Neural progenitor cell (in vitro differentiated cells): ENCODE results near the gene MTRFR. TPM values are rescaled to one million over a fixed set of nuclear protein-coding genes. Genes with fewer than 3 reads are reported as not detected.

Experiments used
- DNase-seq: peaks from one replicate; pipeline ENCODE4 v3.0.0-alpha.2; 2016; ENCODE audit warnings: low spot score
- H2AFZ ChIP-seq: fragments of 200-600 bp; sonication (generic); replicated peaks from 2 replicates; pipeline ENCODE4 v1.6.1; 2016; ENCODE audit warnings: antibody characterized with exemption
- H3F3A ChIP-seq: fragments of 200-600 bp; sonication (generic); 2 replicates; pipeline ENCODE4 v1.6.1; 2016; ENCODE audit warnings: antibody characterized with exemption, low read depth
- H3K27ac ChIP-seq: fragments of 200-600 bp; sonication (generic); 2 replicates; pipeline ENCODE4 v1.5.1; 2016; ENCODE audit warnings: mild to moderate bottlenecking
- H3K27me3 ChIP-seq: fragments of 200-600 bp; sonication (generic); 2 replicates; pipeline ENCODE4 v1.6.1; 2016; ENCODE audit warnings: mild to moderate bottlenecking, moderate library complexity
- H3K36me3 ChIP-seq: fragments of 200-600 bp; sonication (generic); 2 replicates; pipeline ENCODE4 v1.5.1; 2016
- H3K4me1 ChIP-seq: fragments of 200-600 bp; sonication (generic); 2 replicates; pipeline ENCODE4 v1.6.1; 2016; ENCODE audit warnings: mixed run types
- H3K4me2 ChIP-seq: fragments of 200-600 bp; sonication (generic); 2 replicates; pipeline ENCODE4 v1.6.1; 2016
- H3K4me3 ChIP-seq: fragments of 200-600 bp; sonication (generic); 2 replicates; pipeline ENCODE4 v1.5.1; 2016
- H3K79me2 ChIP-seq: fragments of 200-600 bp; sonication (generic); 2 replicates; pipeline ENCODE4 v1.6.1; 2016; ENCODE audit warnings: low read depth
- H3K9ac ChIP-seq: fragments of 200-600 bp; sonication (generic); 2 replicates; pipeline ENCODE4 v1.6.1; 2016
- H3K9me3 ChIP-seq: fragments of 200-600 bp; sonication (generic); 2 replicates; pipeline ENCODE4 v1.5.1; 2016; ENCODE audit warnings: low read depth
- H4K20me1 ChIP-seq: fragments of 200-600 bp; sonication (generic); 2 replicates; pipeline ENCODE4 v1.6.1; 2016; ENCODE audit warnings: low read depth
- H3K27ac Mint-ChIP-seq: 3 replicates; pipeline ENCODE4 v1.8.0; 2021; ENCODE audit warnings: mixed read lengths
- H3K27me3 Mint-ChIP-seq: 2 replicates; pipeline ENCODE4 v1.8.0; 2022; ENCODE audit warnings: low read depth, mild to moderate bottlenecking, inconsistent platforms, moderate library complexity, mixed read lengths; ENCODE audit not compliant: insufficient read depth
- H3K36me3 Mint-ChIP-seq: 3 replicates; pipeline ENCODE4 v1.8.0; 2021; ENCODE audit warnings: mixed read lengths
- H3K4me1 Mint-ChIP-seq: 3 replicates; pipeline ENCODE4 v1.8.0; 2021; ENCODE audit warnings: mixed read lengths
- H3K4me3 Mint-ChIP-seq: 3 replicates; pipeline ENCODE4 v1.8.0; 2021; ENCODE audit warnings: mild to moderate bottlenecking, moderate library complexity, mixed read lengths
- H3K9me3 Mint-ChIP-seq: 3 replicates; pipeline ENCODE4 v1.8.0; 2020; ENCODE audit warnings: mixed read lengths
- CTCF ChIP-seq: fragments of 200-600 bp; sonication (generic); IDR thresholded peaks from 2 replicates; pipeline ENCODE4 v1.5.1; 2017; ENCODE audit warnings: antibody characterized with exemption, mild to moderate bottlenecking
- EZH2 ChIP-seq: fragments of 200-600 bp; sonication (generic); IDR thresholded peaks from 2 replicates; pipeline ENCODE4 v1.6.1; 2017; ENCODE audit warnings: antibody characterized with exemption, mild to moderate bottlenecking, moderate library complexity
- EZH2phosphoT487 ChIP-seq: fragments of 200-600 bp; sonication (generic); IDR thresholded peaks from 2 replicates; pipeline ENCODE4 v1.6.1; 2017; ENCODE audit warnings: antibody characterized with exemption
- total RNA-seq: library from RNA; depleted of rRNA; stranded (reverse); fragments of >200 nt; gene quantifications from 2 replicates; pipeline ENCODE4 v1.2.3, GENCODE V29; 2015; ENCODE audit warnings: low replicate concordance

MTRFR gene
- total RNA-seq, 1 donor from 2014 or later = 12.7 TPM

GRCh38 chr12:123231931-123232330, 1.3 kb upstream of the MTRFR start:
- peaks cover 33% of the 10 kb centered on the region for H3K4me1 Mint-ChIP-seq
- peak overlapping the region; percentile 98 for H3K4me3 Mint-ChIP-seq
- Histone ChIP-seq H3K4me2 (peak overlapping the region; percentile 97), H2AFZ (peak overlapping the region; percentile 69), H3K4me1 (peaks cover 21% of the 10 kb centered on the region), H4K20me1 (peaks cover 15% of the 10 kb centered on the region), H3K9me3 (no peaks in the 10 kb centered on the region), H3F3A (peaks cover 12% of the 10 kb centered on the region), H3K9ac (peak overlapping the region; percentile 73), H3K36me3 (peaks cover 8% of the 10 kb centered on the region), H3K79me2 (peaks cover 91% of the 10 kb centered on the region), H3K27ac (no peak overlapping the region), H3K27me3 (no peaks in the 10 kb centered on the region), H3K4me3 (peak overlapping the region; percentile 91)
- H3K36me3 Mint-ChIP-seq = peaks cover 2% of the 10 kb centered on the region
- H3K27me3 Mint-ChIP-seq = peaks cover 8% of the 10 kb centered on the region
- H3K9me3 Mint-ChIP-seq = no peaks in the 10 kb centered on the region
- TF ChIP-seq EZH2phosphoT487 = no peak
- TF ChIP-seq CTCF = no peak
- TF ChIP-seq EZH2 = no peak
- DNase-seq = peak; percentile 27
- peak overlapping the region; percentile 93 for H3K27ac Mint-ChIP-seq

GRCh38 chr12:123232472-123232806, 797 bp upstream of the MTRFR start:
- Histone ChIP-seq H3K9ac (peak overlapping the region; percentile 73), H3K79me2 (peaks cover 91% of the 10 kb centered on the region), H3F3A (peaks cover 16% of the 10 kb centered on the region), H3K4me3 (peak overlapping the region; percentile 91), H3K36me3 (peaks cover 5% of the 10 kb centered on the region), H2AFZ (peak overlapping the region; percentile 69), H3K9me3 (no peaks in the 10 kb centered on the region), H3K4me2 (peak overlapping the region; percentile 97), H3K27ac (no peak overlapping the region), H3K4me1 (peaks cover 21% of the 10 kb centered on the region), H3K27me3 (no peaks in the 10 kb centered on the region), H4K20me1 (peaks cover 13% of the 10 kb centered on the region)
- DNase-seq = no peak
- H3K4me1 Mint-ChIP-seq = peaks cover 32% of the 10 kb centered on the region
- peak overlapping the region; percentile 93 for H3K27ac Mint-ChIP-seq
- H3K36me3 Mint-ChIP-seq = peaks cover 2% of the 10 kb centered on the region
- TF ChIP-seq EZH2phosphoT487 = no peak
- TF ChIP-seq EZH2 = no peak
- TF ChIP-seq CTCF = no peak
- H3K4me3 Mint-ChIP-seq = peak overlapping the region; percentile 98
- H3K27me3 Mint-ChIP-seq = peaks cover 8% of the 10 kb centered on the region
- H3K9me3 Mint-ChIP-seq = no peaks in the 10 kb centered on the region

- H3K27me3 Mint-ChIP-seq = peaks cover 8% of the 10 kb centered on the region
- peak overlapping the region; percentile 88 for H3K27ac Mint-ChIP-seq
- Histone ChIP-seq H3K4me2 (peak overlapping the region; percentile 86), H3K4me1 (peaks cover 21% of the 10 kb centered on the region), H3K79me2 (peaks cover 89% of the 10 kb centered on the region), H3K36me3 (peaks cover 4% of the 10 kb centered on the region), H2AFZ (peak overlapping the region; percentile 89), H3K4me3 (peak overlapping the region; percentile 91), H3K9me3 (no peaks in the 10 kb centered on the region), H3F3A (peaks cover 21% of the 10 kb centered on the region), H3K27ac (no peak overlapping the region), H3K9ac (peak overlapping the region; percentile 46), H3K27me3 (no peaks in the 10 kb centered on the region), H4K20me1 (peaks cover 5% of the 10 kb centered on the region)
- no peaks in the 10 kb centered on the region for H3K9me3 Mint-ChIP-seq
- H3K4me1 Mint-ChIP-seq = peaks cover 26% of the 10 kb centered on the region
- peak; percentile 11 for DNase-seq
- no peak for TF ChIP-seq EZH2
- TF ChIP-seq EZH2phosphoT487 = no peak
- TF ChIP-seq CTCF = no peak
- peak overlapping the region; percentile 98 for H3K4me3 Mint-ChIP-seq
- peaks cover 2% of the 10 kb centered on the region for H3K36me3 Mint-ChIP-seq
Measured at GRCh38 chr12:123233505-123234308, 471 bp downstream of the MTRFR start.
